Endodermal cell (in vitro differentiated cells): ENCODE data around the gene LMAN1L. TPM values are rescaled to one million over a fixed set of nuclear protein-coding genes. Genes with fewer than 3 reads are reported as not detected.

Experiments
- DNase-seq: peaks from one replicate; pipeline ENCODE4 v3.0.0-alpha.2; 2017
- H3K27ac ChIP-seq: 2 replicates; pipeline ENCODE4 v1.5.1; 2013; ENCODE audit warnings: mild to moderate bottlenecking, low read depth, low read length, moderate library complexity
- H3K27me3 ChIP-seq: 2 replicates; pipeline ENCODE4 v1.6.1; 2013; ENCODE audit warnings: mild to moderate bottlenecking, low read length, moderate library complexity; ENCODE audit not compliant: insufficient read depth, control insufficient read depth, poor library complexity, severe bottlenecking
- H3K36me3 ChIP-seq: 2 replicates; pipeline ENCODE4 v1.7.0; 2013; ENCODE audit warnings: mild to moderate bottlenecking, low read length, moderate library complexity; ENCODE audit not compliant: control insufficient read depth, insufficient read depth
- H3K4me1 ChIP-seq: one replicate; pipeline ENCODE4 v1.7.0; 2013; ENCODE audit warnings: low read length; ENCODE audit not compliant: control insufficient read depth, insufficient read depth
- H3K4me3 ChIP-seq: 2 replicates; pipeline ENCODE4 v1.5.1; 2013; ENCODE audit warnings: mild to moderate bottlenecking, low read length, moderate library complexity
- H3K9ac ChIP-seq: 2 replicates; pipeline ENCODE4 v1.6.1; 2013; ENCODE audit warnings: mild to moderate bottlenecking, low read length, moderate library complexity; ENCODE audit not compliant: poor library complexity, severe bottlenecking; ENCODE audit errors: extremely low read depth
- H3K9me3 ChIP-seq: 2 replicates; pipeline ENCODE4 v1.6.1; 2013; ENCODE audit warnings: mild to moderate bottlenecking, low read length, moderate library complexity; ENCODE audit not compliant: control insufficient read depth
- H3K27ac Mint-ChIP-seq: 2 replicates; pipeline ENCODE4 v1.8.0; 2020; ENCODE audit warnings: mixed read lengths
- H3K27me3 Mint-ChIP-seq: 2 replicates; pipeline ENCODE4 v1.8.0; 2021; ENCODE audit warnings: mild to moderate bottlenecking, mixed read lengths; ENCODE audit not compliant: insufficient read depth
- H3K36me3 Mint-ChIP-seq: 2 replicates; pipeline ENCODE4 v1.8.0; 2020; ENCODE audit warnings: low read depth, mixed read lengths
- H3K4me1 Mint-ChIP-seq: 2 replicates; pipeline ENCODE4 v1.8.0; 2020; ENCODE audit warnings: mixed read lengths
- H3K4me3 Mint-ChIP-seq: 2 replicates; pipeline ENCODE4 v1.8.0; 2020; ENCODE audit warnings: mild to moderate bottlenecking, moderate library complexity, mixed read lengths
- H3K9me3 Mint-ChIP-seq: 2 replicates; pipeline ENCODE4 v1.8.0; 2020; ENCODE audit warnings: mild to moderate bottlenecking, mixed read lengths
- CTCF ChIP-seq: fragments of 200-600 bp; sonication (generic); conservative IDR thresholded peaks from 2 replicates; pipeline ENCODE4 v1.5.0; 2021; ENCODE audit warnings: antibody characterized with exemption, mild to moderate bottlenecking
- WGBS, 2 experiments: methylation state at CpG; one replicate each; pipeline versions ENCODE4 v1.1.5 to v1.1.7; 2013; ENCODE audit warnings: missing lambda C conversion rate in 2 of 2, mixed read lengths in 1 of 2; ENCODE audit not compliant: insufficient coverage in 1 of 2, insufficient read length in 1 of 2; 5-methylcytosine and 5-hydroxymethylcytosine counted together
- total RNA-seq, 2 donors: library from RNA; stranded (reverse); fragmentation: NEBNext Ultra II Directional in 1 of 2; extraction: Animal tissue kit (Norgen Biotek cat#: 25700) in 1 of 2; gene quantifications; 2 replicates in 1 of 2; 3 replicates in 1 of 2; pipeline ENCODE4 v1.2.1, GENCODE V29; 2021

The LMAN1L gene
- total RNA-seq, 2 donors from 2014 or later: not detected

GRCh38 chr15:74775132-74775562, 37.5 kb upstream of the LMAN1L start:
- 90 to 100% methylated on average over 2 to 5 of the region's 5 CpGs for WGBS, 2 experiments
- TF ChIP-seq CTCF: no peak
- Histone ChIP-seq H3K36me3 (no peaks in the 10 kb centered on the region), H3K9ac (no peak overlapping the region), H3K27ac (no peak overlapping the region), H3K4me3 (no peak overlapping the region), H3K9me3 (no peaks in the 10 kb centered on the region), H3K27me3 (peaks cover 4% of the 10 kb centered on the region), H3K4me1 (peaks cover 17% of the 10 kb centered on the region)
- no peak overlapping the region for H3K27ac Mint-ChIP-seq
- peaks cover 42% of the 10 kb centered on the region for H3K4me1 Mint-ChIP-seq
- no peaks in the 10 kb centered on the region for H3K9me3 Mint-ChIP-seq
- no peaks in the 10 kb centered on the region for H3K36me3 Mint-ChIP-seq
- no peak overlapping the region for H3K4me3 Mint-ChIP-seq
- H3K27me3 Mint-ChIP-seq: peaks cover 8% of the 10 kb centered on the region
- DNase-seq: no peak

- 91 to 100% methylated on average over 2 to 4 of the region's 4 CpGs for WGBS, 2 experiments
- no peak for TF ChIP-seq CTCF
- no peak overlapping the region for H3K27ac ChIP-seq
- no peak overlapping the region for H3K27ac Mint-ChIP-seq
- H3K9me3 Mint-ChIP-seq: no peaks in the 10 kb centered on the region
- DNase-seq: no peak
- peaks cover 11% of the 10 kb centered on the region for H3K27me3 Mint-ChIP-seq
- H3K4me1 Mint-ChIP-seq: peaks cover 42% of the 10 kb centered on the region
- H3K27me3 ChIP-seq: no peaks in the 10 kb centered on the region
- H3K4me3 ChIP-seq: no peak overlapping the region
- peaks cover 17% of the 10 kb centered on the region for H3K4me1 ChIP-seq
- no peaks in the 10 kb centered on the region for H3K36me3 Mint-ChIP-seq
- no peaks in the 10 kb centered on the region for H3K36me3 ChIP-seq
- no peak overlapping the region for H3K9ac ChIP-seq
- H3K9me3 ChIP-seq: no peaks in the 10 kb centered on the region
- H3K4me3 Mint-ChIP-seq: no peak overlapping the region
These were observed 36.7 kb upstream of the LMAN1L start for GRCh38 chr15:74775894-74776293.

GRCh38 chr15:74776821-74777768, 35.5 kb upstream of the LMAN1L start:
- Histone ChIP-seq H3K4me1 (peaks cover 17% of the 10 kb centered on the region), H3K9me3 (no peaks in the 10 kb centered on the region), H3K36me3 (no peaks in the 10 kb centered on the region), H3K27ac (peak overlapping the region; percentile 38), H3K27me3 (no peaks in the 10 kb centered on the region), H3K4me3 (no peak overlapping the region), H3K9ac (no peak overlapping the region)
- Mint-ChIP-seq H3K9me3 (no peaks in the 10 kb centered on the region), H3K27ac (peak overlapping the region; percentile 80), H3K4me1 (peaks cover 43% of the 10 kb centered on the region), H3K36me3 (no peaks in the 10 kb centered on the region), H3K4me3 (no peak overlapping the region), H3K27me3 (peaks cover 16% of the 10 kb centered on the region)
- DNase-seq: peak; percentile 93
- no peak for TF ChIP-seq CTCF
- 43 to 48% methylated on average over 10 to 13 of the region's 13 CpGs for WGBS, 2 experiments
